ACHN (cell line): ENCODE measurements around the gene DTX1.

Experiments used
- DNase-seq: peaks from one replicate; pipeline ENCODE4 v3.0.0-alpha.2; 2015
- in situ Hi-C: cut with HindIII; loops from 2 replicates; pipeline ENCODE4 v1.10.0; 2017; ENCODE audit warnings: low sequenced_read_pairs, low pct_ligation_motif_present, low pct_unique_long_range_greater_than_20kb

The DTX1 gene

GRCh38 chr12:113120670-113121370 lies 64.3 kb downstream of the DTX1 start:
- in situ Hi-C loops = no loop called here
- DNase-seq = peak; percentile 27

- in situ Hi-C loops = no loop called here
- DNase-seq = no peak
Measured at GRCh38 chr12:113127791-113128199, 71.3 kb downstream of the DTX1 start.

GRCh38 chr12:113128802-113129663 lies 72.5 kb downstream of the DTX1 start:
- in situ Hi-C loops = no loop called here
- DNase-seq = no peak

- in situ Hi-C loops = no loop called here
- no peak for DNase-seq
Measured at GRCh38 chr12:113129664-113130456, 73.3 kb downstream of the DTX1 start.

- in situ Hi-C loops = no loop called here
- DNase-seq = peak; percentile 93
Measured at GRCh38 chr12:113130457-113131135, 74.1 kb downstream of the DTX1 start.

- in situ Hi-C loops = no loop called here
- DNase-seq = peak; percentile 25
Measured at GRCh38 chr12:113131556-113131955, 75.0 kb downstream of the DTX1 start.

GRCh38 chr12:113133036-113133435 lies 76.5 kb downstream of the DTX1 start:
- DNase-seq = no peak
- in situ Hi-C loops = no loop called here

GRCh38 chr12:113133666-113134065 lies 77.1 kb downstream of the DTX1 start:
- in situ Hi-C loops = no loop called here
- DNase-seq = peak; percentile 42

GRCh38 chr12:113134071-113134470 lies 77.5 kb downstream of the DTX1 start:
- DNase-seq = no peak
- in situ Hi-C loops = no loop called here

GRCh38 chr12:113134521-113134951 lies 78.0 kb downstream of the DTX1 start:
- DNase-seq = no peak
- in situ Hi-C loops = no loop called here

GRCh38 chr12:113135178-113136127 lies 78.9 kb downstream of the DTX1 start, which contains the start of gene RASAL1:
Gene RASAL1, minus strand, starts transcription at chr12:113135761. Its CDS starts 299 bp downstream, at chr12:113135462.
- peak; percentile 98 for DNase-seq
- in situ Hi-C loops = no loop called here

GRCh38 chr12:113136128-113136989 lies 79.8 kb downstream of the DTX1 start:
- peak; percentile 90 for DNase-seq
- in situ Hi-C loops = no loop called here

GRCh38 chr12:113136990-113137511 lies 80.5 kb downstream of the DTX1 start:
- DNase-seq = no peak
- in situ Hi-C loops = no loop called here

- in situ Hi-C loops = no loop called here
- DNase-seq = peak; percentile 37
Measured at GRCh38 chr12:113137861-113138783, 81.6 kb downstream of the DTX1 start.

GRCh38 chr12:113138826-113139225 lies 82.3 kb downstream of the DTX1 start:
- DNase-seq = peak; percentile 98
- in situ Hi-C loops = no loop called here
